ENCODE measurements around the gene CPT1B.
A peak's percentile ranks its signal among the peaks of the same experiment; 100 is the strongest.

- TF ChIP-seq CTCF (conservative IDR thresholded peaks at IDR 0.05 in 1 of 2, IDR thresholded peaks at IDR 0.05 in 1 of 2; ENCODE audit: low read depth in 1 of 2, low read length in 2 of 2) (peak; percentile 5 to 50), EZH2 (IDR thresholded peaks at IDR 0.05; ENCODE audit: low read length, missing control alignments) (no peak)
Observed at GRCh38 chr22:50576070-50576469, 2.2 kb downstream of the CPT1B start.
